Lower lobe of right lung (tissue), 2 donors: Measurements from ENCODE around the gene CMTM3. TPM values are rescaled to one million over a fixed set of nuclear protein-coding genes. Genes with fewer than 3 reads are reported as not detected.

Experiments used
- ATAC-seq, 2 donors: fragments of 200-7000 bp; cut with Tn5 transposase; one replicate each; pipeline ENCODE4 v1.9.1; 2020 to 2022; ENCODE audit warnings: mild to moderate bottlenecking in 2 of 2, moderate library complexity in 2 of 2
- DNase-seq: peaks from one replicate; pipeline ENCODE4 v3.0.0-alpha.2; 2020
- H3K27ac ChIP-seq: fragments of 200-600 bp; one replicate; pipeline ENCODE4 v1.8.0; 2022
- H3K27me3 ChIP-seq: fragments of 200-600 bp; one replicate; pipeline ENCODE4 v1.8.0; 2022; ENCODE audit warnings: low read depth
- H3K36me3 ChIP-seq: fragments of 200-600 bp; one replicate; pipeline ENCODE4 v1.8.0; 2022; ENCODE audit warnings: mild to moderate bottlenecking
- H3K4me1 ChIP-seq: fragments of 200-600 bp; one replicate; pipeline ENCODE4 v1.8.0; 2022
- H3K4me3 ChIP-seq: fragments of 200-600 bp; one replicate; pipeline ENCODE4 v1.8.0; 2022; ENCODE audit warnings: mild to moderate bottlenecking
- H3K9me3 ChIP-seq: fragments of 200-600 bp; one replicate; pipeline ENCODE4 v1.8.0; 2022
- CTCF ChIP-seq: fragments of 200-600 bp; IDR thresholded peaks from one replicate; pipeline ENCODE4 v1.8.0; 2022; ENCODE audit warnings: antibody characterized with exemption, mild to moderate bottlenecking
- intact Hi-C: fragments of 100-400 bp; cut with DNase I; formaldehyde crosslinking; loops from one replicate; pipeline ENCODE4 v1.11.0; 2022
- long read RNA-seq: library from polyadenylated mRNA; unstranded; transcript quantifications from one replicate; pipeline ENCODE4 v2.0.0, GENCODE V29; 2021
- total RNA-seq: library from RNA; stranded (reverse); fragmentation: NEBNext Ultra II Directional; extraction: Animal tissue kit (Norgen Biotek cat#: 25700); gene quantifications from one replicate; pipeline ENCODE4 v1.2.1, GENCODE V29; 2021
- donor health status: DM: no; HTN: yes; CAD: no; lungs with severe emphysema.

CMTM3 gene
- total RNA-seq, result 35.8 TPM
- long read RNA-seq, transcript CMTM3-214 (5 exons, 1,934 nt), result major isoform, 96 of 110 reads
- long read RNA-seq, partial matches to known transcripts, result 0 of 110 reads
- long read RNA-seq, other reads (novel, unspliced or antisense), result 6 of 110 reads

GRCh38 chr16:66604376-66605176, at the start of gene CMTM3:
TSS of gene CMTM3 (plus strand) at chr16:66604704. CDS start at chr16:66604806, 102 bp downstream.
- Histone ChIP-seq H3K27ac (peak within 1 kb of the TSS; percentile 89), H3K9me3 (no peaks in the 10 kb centered on the region), H3K4me3 (peak within 1 kb of the TSS; percentile 74), H3K36me3 (peaks cover 8% of the 10 kb centered on the region), H3K4me1 (peaks cover 33% of the 10 kb centered on the region), H3K27me3 (no peaks in the 10 kb centered on the region)
- intact Hi-C loops, result no loop called here
- peak; percentile 68 for TF ChIP-seq CTCF
- peak; percentile 73 to 76 for ATAC-seq
- DNase-seq, result peak; percentile 79

- Histone ChIP-seq H3K4me3 (no peak overlapping the region), H3K9me3 (no peaks in the 10 kb centered on the region), H3K27ac (no peak overlapping the region), H3K36me3 (peaks cover 60% of the 10 kb centered on the region), H3K27me3 (no peaks in the 10 kb centered on the region), H3K4me1 (peaks cover 20% of the 10 kb centered on the region)
- intact Hi-C loops, result no loop called here
- DNase-seq, result no peak
- no peak for ATAC-seq
- no peak for TF ChIP-seq CTCF
Observed at GRCh38 chr16:66560107-66560506, 44.4 kb upstream of the CMTM3 start.

GRCh38 chr16:66561381-66562080, 43.0 kb upstream of the CMTM3 start:
- intact Hi-C loops, result no loop called here
- Histone ChIP-seq H3K27ac (no peak overlapping the region), H3K36me3 (peaks cover 74% of the 10 kb centered on the region), H3K4me3 (no peak overlapping the region), H3K4me1 (peaks cover 10% of the 10 kb centered on the region), H3K9me3 (no peaks in the 10 kb centered on the region), H3K27me3 (no peaks in the 10 kb centered on the region)
- TF ChIP-seq CTCF, result no peak
- ATAC-seq, result no peak
- no peak for DNase-seq

GRCh38 chr16:66562409-66562808, 42.1 kb upstream of the CMTM3 start:
- peaks cover 6% of the 10 kb centered on the region for H3K4me1 ChIP-seq
- H3K36me3 ChIP-seq, result peaks cover 75% of the 10 kb centered on the region
- no peaks in the 10 kb centered on the region for H3K27me3 ChIP-seq
- H3K27ac ChIP-seq, result no peak overlapping the region
- DNase-seq, result no peak
- no peak for ATAC-seq
- no peaks in the 10 kb centered on the region for H3K9me3 ChIP-seq
- TF ChIP-seq CTCF, result no peak
- intact Hi-C loops, result no loop called here
- H3K4me3 ChIP-seq, result no peak overlapping the region

- no peak overlapping the region for H3K27ac ChIP-seq
- DNase-seq (no peak), ATAC-seq (no peak)
- no peaks in the 10 kb centered on the region for H3K9me3 ChIP-seq
- H3K4me1 ChIP-seq, result peaks cover 6% of the 10 kb centered on the region
- no peaks in the 10 kb centered on the region for H3K27me3 ChIP-seq
- H3K4me3 ChIP-seq, result no peak overlapping the region
- TF ChIP-seq CTCF, result no peak
- intact Hi-C loops, result no loop called here
- peaks cover 69% of the 10 kb centered on the region for H3K36me3 ChIP-seq
Observed at GRCh38 chr16:66562986-66563385, 41.5 kb upstream of the CMTM3 start.
